Gastrocnemius medialis (tissue), 4 donors: ENCODE measurements around the gene VSNL1.

Source experiments
- POLR2A ChIP-seq, 2 donors: fragments of 450-650 bp; IDR thresholded peaks; one replicate each; pipeline ENCODE4 v1.6.1; 2017; ENCODE audit warnings: antibody characterized with exemption in 2 of 2, mild to moderate bottlenecking in 2 of 2, moderate library complexity in 2 of 2
- TF ChIP-seq, protein P1 (sequence below), 5 experiments: fragments of 450-650 bp in 3 of 5; fragments of 200-600 bp in 2 of 5; sonication (generic) in 2 of 5; IDR thresholded peaks in 4 of 5; conservative IDR thresholded peaks in 1 of 5; 1 replicate in 4 of 5; 2 replicates in 1 of 5; pipeline ENCODE4 v1.5.1; 2016 to 2019; ENCODE audit warnings: antibody characterized with exemption in 5 of 5, mild to moderate bottlenecking in 3 of 5, moderate library complexity in 3 of 5

DNA sequence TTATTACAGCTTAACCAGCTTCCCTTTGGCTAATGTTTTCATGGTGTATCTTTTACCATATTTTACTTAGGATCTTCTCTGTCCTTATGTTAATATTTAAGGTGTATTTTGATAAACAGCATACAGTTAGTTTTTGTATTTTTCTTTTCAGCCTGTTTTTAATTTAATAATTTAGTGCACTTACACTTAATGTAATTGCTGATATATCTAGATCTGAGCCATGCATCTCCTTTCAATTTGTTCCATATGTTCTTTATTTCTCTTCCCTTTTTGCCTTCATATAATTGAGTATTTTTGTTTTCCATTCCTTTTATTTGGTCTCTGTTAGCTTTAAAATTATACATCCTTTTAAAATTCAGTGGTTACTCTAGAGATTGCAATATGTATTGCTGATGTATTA lies 134.3 kb downstream of the VSNL1 start:
- TF ChIP-seq, protein P1, sequence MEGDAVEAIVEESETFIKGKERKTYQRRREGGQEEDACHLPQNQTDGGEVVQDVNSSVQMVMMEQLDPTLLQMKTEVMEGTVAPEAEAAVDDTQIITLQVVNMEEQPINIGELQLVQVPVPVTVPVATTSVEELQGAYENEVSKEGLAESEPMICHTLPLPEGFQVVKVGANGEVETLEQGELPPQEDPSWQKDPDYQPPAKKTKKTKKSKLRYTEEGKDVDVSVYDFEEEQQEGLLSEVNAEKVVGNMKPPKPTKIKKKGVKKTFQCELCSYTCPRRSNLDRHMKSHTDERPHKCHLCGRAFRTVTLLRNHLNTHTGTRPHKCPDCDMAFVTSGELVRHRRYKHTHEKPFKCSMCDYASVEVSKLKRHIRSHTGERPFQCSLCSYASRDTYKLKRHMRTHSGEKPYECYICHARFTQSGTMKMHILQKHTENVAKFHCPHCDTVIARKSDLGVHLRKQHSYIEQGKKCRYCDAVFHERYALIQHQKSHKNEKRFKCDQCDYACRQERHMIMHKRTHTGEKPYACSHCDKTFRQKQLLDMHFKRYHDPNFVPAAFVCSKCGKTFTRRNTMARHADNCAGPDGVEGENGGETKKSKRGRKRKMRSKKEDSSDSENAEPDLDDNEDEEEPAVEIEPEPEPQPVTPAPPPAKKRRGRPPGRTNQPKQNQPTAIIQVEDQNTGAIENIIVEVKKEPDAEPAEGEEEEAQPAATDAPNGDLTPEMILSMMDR (IDR thresholded peaks at IDR 0.05 in 4 of 5, conservative IDR thresholded peaks at IDR 0.05 in 1 of 5): no peak
- TF ChIP-seq POLR2A (IDR thresholded peaks at IDR 0.05): no peak
